T-cell (primary cell): ENCODE data around the gene TBK1. TPM values are rescaled to one million over a fixed set of nuclear protein-coding genes. Genes with fewer than 3 reads are reported as not detected.

Experiments
- ATAC-seq, 4 experiments: fragments of 200-7000 bp in 3 of 4; fragments of 150-1000 bp in 1 of 4; cut with Tn5 transposase; replicated peaks in 1 of 4; 1 replicate in 3 of 4; 2 replicates in 1 of 4; pipeline ENCODE4 v1.10.0; 2021; ENCODE audit warnings: moderate library complexity in 3 of 4, mild to moderate bottlenecking in 2 of 4, moderate number of reproducible peaks in 1 of 4
- CTCF ChIA-PET, 2 donors: fragments of 300-600 bp; sonication (Branson Sonifier 250); formaldehyde crosslinking; loops; one replicate each; lab custom pipeline; 2022; ENCODE audit warnings: antibody characterized with exemption in 2 of 2; lab: Charles Lee
- POLR2A ChIA-PET, 2 donors: fragments of 300-600 bp; sonication (Branson Sonifier 250); formaldehyde crosslinking; loops; one replicate each; lab custom pipeline; 2022; ENCODE audit warnings: antibody characterized with exemption in 2 of 2; lab: Charles Lee
- DNase-seq, 35 experiments: peaks; one replicate each; pipeline versions ENCODE4 v3.0.0 to v3.0.0-alpha.2; 2013 to 2023
- H3K27ac ChIP-seq: one replicate; pipeline ENCODE4 v1.5.1; 2013; ENCODE audit warnings: low read length
- H3K27me3 ChIP-seq, 2 experiments: replicated peaks in 1 of 2; 1 replicate in 1 of 2; 2 replicates in 1 of 2; pipeline versions ENCODE4 v1.6.1 to v1.7.0; 2013; ENCODE audit warnings: low read length in 1 of 2, mixed read lengths in 1 of 2; ENCODE audit not compliant: control insufficient read depth in 2 of 2, insufficient read depth in 2 of 2; ENCODE audit errors: extremely low read depth in 1 of 2
- H3K36me3 ChIP-seq, 2 donors: 1 replicate in 1 of 2; 2 replicates in 1 of 2; pipeline versions ENCODE4 v1.6.1 to v1.7.0; 2013; ENCODE audit warnings: low read length in 1 of 2; ENCODE audit not compliant: control insufficient read depth in 2 of 2, insufficient read depth in 1 of 2; ENCODE audit errors: extremely low read depth in 1 of 2
- H3K4me1 ChIP-seq, 2 experiments: 1 replicate in 1 of 2; 2 replicates in 1 of 2; pipeline versions ENCODE4 v1.6.1 to v1.7.0; 2013; ENCODE audit warnings: low read length in 2 of 2, mixed read lengths in 1 of 2; ENCODE audit not compliant: insufficient read depth in 2 of 2, control insufficient read depth in 1 of 2; ENCODE audit errors: extremely low read depth in 1 of 2
- H3K4me3 ChIP-seq, 2 donors: 1 replicate in 1 of 2; 2 replicates in 1 of 2; pipeline versions ENCODE4 v1.5.1 to v1.7.0; 2013; ENCODE audit warnings: mild to moderate bottlenecking in 2 of 2, low read length in 1 of 2, moderate library complexity in 1 of 2; ENCODE audit not compliant: control insufficient read depth in 1 of 2; ENCODE audit errors: extremely low read depth in 1 of 2
- H3K9me3 ChIP-seq: 2 replicates; pipeline ENCODE4 v1.7.0; 2013
- H3K27ac Mint-ChIP-seq, 2 donors: one replicate each; pipeline ENCODE4 v1.8.0; 2020 to 2021; ENCODE audit warnings: mild to moderate bottlenecking in 2 of 2, mixed read lengths in 2 of 2
- H3K27me3 Mint-ChIP-seq, 2 donors: one replicate each; pipeline ENCODE4 v1.8.0; 2021 to 2022; ENCODE audit warnings: mixed read lengths in 2 of 2
- H3K36me3 Mint-ChIP-seq: one replicate; pipeline ENCODE4 v1.8.0; 2021; ENCODE audit warnings: mixed read lengths
- H3K4me1 Mint-ChIP-seq, 3 donors: one replicate each; pipeline ENCODE4 v1.8.0; 2020 to 2022; ENCODE audit warnings: mixed read lengths in 3 of 3, mild to moderate bottlenecking in 1 of 3
- H3K4me3 Mint-ChIP-seq, 3 donors: one replicate each; pipeline ENCODE4 v1.8.0; 2020 to 2022; ENCODE audit warnings: mild to moderate bottlenecking in 3 of 3, mixed read lengths in 3 of 3, moderate library complexity in 3 of 3
- H3K9me3 Mint-ChIP-seq, 3 donors: one replicate each; pipeline ENCODE4 v1.8.0; 2020 to 2022; ENCODE audit warnings: mixed read lengths in 3 of 3
- WGBS: methylation state at CpG from one replicate; pipeline ENCODE4 v1.1.5; 2013; ENCODE audit warnings: missing lambda C conversion rate; ENCODE audit not compliant: insufficient coverage; 5-methylcytosine and 5-hydroxymethylcytosine counted together
- total RNA-seq, 35 experiments: library from RNA in 6 of 35; stranded (reverse) in 6 of 35; fragments of 120-200 nt in 1 of 35; gene quantifications; one replicate each; pipeline versions ENCODE4 v1.2.1 to v1.2.4 and lab custom pipeline; 2013 to 2026

Gene TBK1
- total RNA-seq, 5 donors from 2014 or later (not counting 1 experiment from before 2014, with no cell fraction given): 8.9 to 20.0 (median 13.5) TPM

- no peaks in the 10 kb centered on the region for H3K27me3 Mint-ChIP-seq
- Histone ChIP-seq H3K9me3 (no peaks in the 10 kb centered on the region), H3K27me3 (no peaks in the 10 kb centered on the region), H3K4me1 (no peaks in the 10 kb centered on the region), H3K36me3 (no peaks in the 10 kb centered on the region), H3K27ac (no peak overlapping the region), H3K4me3 (no peak overlapping the region)
- POLR2A ChIA-PET: no interaction called here
- 95% methylated on average over 4 of the region's 4 CpGs for WGBS
- CTCF ChIA-PET: no interaction called here
- H3K4me3 Mint-ChIP-seq: no peak overlapping the region
- no peaks in the 10 kb centered on the region for H3K9me3 Mint-ChIP-seq
- H3K27ac Mint-ChIP-seq: no peak overlapping the region
- peaks cover 0 to 2% (median 0%) of the 10 kb centered on the region in 3 donors for H3K4me1 Mint-ChIP-seq
- ATAC-seq (no peak), DNase-seq (no peak)
- H3K36me3 Mint-ChIP-seq: no peaks in the 10 kb centered on the region
Measured at GRCh38 chr12:64506955-64507354, 55.0 kb downstream of the TBK1 start.

- Mint-ChIP-seq H3K27ac (no peak overlapping the region), H3K4me1 (peaks cover 0 to 2% (median 0%) of the 10 kb centered on the region in 3 donors), H3K36me3 (no peaks in the 10 kb centered on the region), H3K27me3 (peaks cover 3 to 6% of the 10 kb centered on the region in 2 donors), H3K9me3 (no peaks in the 10 kb centered on the region), H3K4me3 (no peak overlapping the region)
- ATAC-seq (no peak), DNase-seq (no peak)
- H3K27ac ChIP-seq: no peak overlapping the region
- H3K27me3 ChIP-seq: no peaks in the 10 kb centered on the region
- H3K4me3 ChIP-seq: no peak overlapping the region
- ChIA-PET CTCF (interaction anchor here in 1 of 2 donors (0.6 to 1.0 kb wide), 2 partner anchors 37 to 178 kb away, joined by 3 to 5 read pairs; no protein-coding TSS in a partner anchor), POLR2A (interaction anchor here in 1 of 2 donors (0.6 kb wide), 1 partner anchor 54 kb away, joined by 3 read pairs; no protein-coding TSS in a partner anchor)
- WGBS: no CpG with 5 or more reads among the region's 1 CpG
- H3K4me1 ChIP-seq: no peaks in the 10 kb centered on the region
- H3K36me3 ChIP-seq: no peaks in the 10 kb centered on the region
- H3K9me3 ChIP-seq: no peaks in the 10 kb centered on the region
Measured at GRCh38 chr12:64510667-64511066, 58.7 kb downstream of the TBK1 start.

GRCh38 chr12:64518396-64518795 is 66.5 kb downstream of the TBK1 start:
- WGBS: no CpG with 5 or more reads among the region's 5 CpGs

GRCh38 chr12:64521833-64522232 is 69.9 kb downstream of the TBK1 start:
- no peaks in the 10 kb centered on the region for H3K4me1 ChIP-seq
- ATAC-seq (no peak), DNase-seq (no peak)
- peaks cover 4 to 6% of the 10 kb centered on the region in 2 donors for H3K27me3 Mint-ChIP-seq
- ChIA-PET POLR2A (no interaction called here), CTCF (interaction anchor here in 1 of 2 donors (0.6 kb wide), 1 partner anchor 192 kb away, joined by 3 read pairs; no protein-coding TSS in a partner anchor)
- no peak overlapping the region for H3K4me3 Mint-ChIP-seq
- H3K4me1 Mint-ChIP-seq: no peaks in the 10 kb centered on the region
- no peaks in the 10 kb centered on the region for H3K9me3 ChIP-seq
- no peak overlapping the region for H3K4me3 ChIP-seq
- no peak overlapping the region for H3K27ac Mint-ChIP-seq
- H3K27ac ChIP-seq: no peak overlapping the region
- H3K36me3 Mint-ChIP-seq: no peaks in the 10 kb centered on the region
- 86% methylated on average over 1 of the region's 3 CpGs for WGBS
- no peaks in the 10 kb centered on the region for H3K27me3 ChIP-seq
- no peaks in the 10 kb centered on the region for H3K9me3 Mint-ChIP-seq
- no peaks in the 10 kb centered on the region for H3K36me3 ChIP-seq

More at GRCh38 chr12:64518396-64518795, 66.5 kb downstream of the TBK1 start:
- ChIA-PET CTCF (no interaction called here), POLR2A (no interaction called here)
- no peaks in the 10 kb centered on the region for H3K36me3 ChIP-seq
- Mint-ChIP-seq H3K4me3 (no peak overlapping the region), H3K27me3 (peaks cover 7 to 11% of the 10 kb centered on the region in 2 donors), H3K36me3 (no peaks in the 10 kb centered on the region), H3K9me3 (no peaks in the 10 kb centered on the region), H3K4me1 (no peaks in the 10 kb centered on the region), H3K27ac (no peak overlapping the region)
- no peaks in the 10 kb centered on the region for H3K27me3 ChIP-seq
- no peaks in the 10 kb centered on the region for H3K9me3 ChIP-seq
- ATAC-seq (no peak), DNase-seq (no peak)
- H3K27ac ChIP-seq: no peak overlapping the region
- H3K4me3 ChIP-seq: no peak overlapping the region
- no peaks in the 10 kb centered on the region for H3K4me1 ChIP-seq

- Mint-ChIP-seq H3K36me3 (no peaks in the 10 kb centered on the region), H3K4me3 (no peak overlapping the region), H3K4me1 (no peaks in the 10 kb centered on the region), H3K9me3 (no peaks in the 10 kb centered on the region), H3K27me3 (peaks cover 4 to 6% of the 10 kb centered on the region in 2 donors), H3K27ac (no peak overlapping the region)
- WGBS: no CpG with 5 or more reads among the region's 5 CpGs
- ATAC-seq (no peak), DNase-seq (no peak)
- Histone ChIP-seq H3K9me3 (no peaks in the 10 kb centered on the region), H3K27me3 (no peaks in the 10 kb centered on the region), H3K4me3 (no peak overlapping the region), H3K4me1 (no peaks in the 10 kb centered on the region), H3K36me3 (no peaks in the 10 kb centered on the region), H3K27ac (no peak overlapping the region)
- ChIA-PET POLR2A (no interaction called here), CTCF (no interaction called here)
Measured at GRCh38 chr12:64522316-64522715, 70.4 kb downstream of the TBK1 start.

- no peak overlapping the region for H3K4me3 ChIP-seq
- no peaks in the 10 kb centered on the region for H3K9me3 ChIP-seq
- DNase-seq: no peak
- no peak overlapping the region for H3K27ac ChIP-seq
- H3K27me3 ChIP-seq: no peaks in the 10 kb centered on the region
- ATAC-seq: no peak
- ChIA-PET CTCF (no interaction called here), POLR2A (no interaction called here)
- WGBS: 83% methylated on average over 3 of the region's 4 CpGs
- no peak overlapping the region for H3K4me3 Mint-ChIP-seq
- no peaks in the 10 kb centered on the region for H3K4me1 Mint-ChIP-seq
- peaks cover 4 to 6% of the 10 kb centered on the region in 2 donors for H3K27me3 Mint-ChIP-seq
- no peaks in the 10 kb centered on the region for H3K36me3 ChIP-seq
- no peaks in the 10 kb centered on the region for H3K9me3 Mint-ChIP-seq
- no peaks in the 10 kb centered on the region for H3K4me1 ChIP-seq
- no peaks in the 10 kb centered on the region for H3K36me3 Mint-ChIP-seq
- H3K27ac Mint-ChIP-seq: no peak overlapping the region
Measured at GRCh38 chr12:64522807-64523206, 70.9 kb downstream of the TBK1 start.
